ENCODE measurements around the gene FBXO42.

FBXO42 gene

DNA sequence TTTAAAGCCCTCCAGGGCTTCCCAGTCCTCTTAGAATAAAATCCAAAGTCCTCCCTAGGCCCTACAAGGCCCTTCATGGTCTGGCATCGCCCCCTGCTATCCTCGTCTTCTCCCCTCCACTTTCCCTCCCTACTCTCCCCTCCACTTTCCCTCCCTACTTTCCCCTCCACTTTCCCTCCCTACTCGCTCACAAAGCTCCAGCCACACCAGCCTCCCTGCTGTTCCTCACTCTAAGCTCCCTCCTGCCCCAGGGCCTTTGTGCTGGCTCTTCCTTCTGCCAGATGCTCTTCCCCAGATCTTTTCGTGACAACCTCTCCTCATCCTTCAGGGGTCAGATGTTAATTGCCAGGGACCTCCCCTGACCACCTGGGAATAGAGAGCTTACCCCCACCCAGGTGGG, 152.6 kb downstream of the FBXO42 start:
- no peak for DNase-seq

DNA sequence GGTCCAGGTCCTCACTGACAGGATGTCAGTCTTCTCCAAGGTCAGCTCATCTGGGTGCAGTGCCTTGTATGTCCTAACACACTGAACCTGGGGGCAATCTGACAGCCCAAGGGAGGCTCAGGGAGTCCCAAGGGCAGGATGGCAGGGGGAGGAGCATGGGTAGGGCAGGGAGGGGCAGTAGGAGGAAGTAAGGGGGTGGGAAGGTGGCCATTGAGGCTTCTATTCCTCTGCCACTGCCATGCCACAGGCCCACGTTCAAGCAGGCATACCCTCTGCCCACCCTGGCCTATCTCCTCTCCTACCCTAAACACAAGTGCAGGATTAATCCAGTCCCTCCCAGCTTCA, 153.2 kb downstream of the FBXO42 start:
- no peak for DNase-seq

DNA sequence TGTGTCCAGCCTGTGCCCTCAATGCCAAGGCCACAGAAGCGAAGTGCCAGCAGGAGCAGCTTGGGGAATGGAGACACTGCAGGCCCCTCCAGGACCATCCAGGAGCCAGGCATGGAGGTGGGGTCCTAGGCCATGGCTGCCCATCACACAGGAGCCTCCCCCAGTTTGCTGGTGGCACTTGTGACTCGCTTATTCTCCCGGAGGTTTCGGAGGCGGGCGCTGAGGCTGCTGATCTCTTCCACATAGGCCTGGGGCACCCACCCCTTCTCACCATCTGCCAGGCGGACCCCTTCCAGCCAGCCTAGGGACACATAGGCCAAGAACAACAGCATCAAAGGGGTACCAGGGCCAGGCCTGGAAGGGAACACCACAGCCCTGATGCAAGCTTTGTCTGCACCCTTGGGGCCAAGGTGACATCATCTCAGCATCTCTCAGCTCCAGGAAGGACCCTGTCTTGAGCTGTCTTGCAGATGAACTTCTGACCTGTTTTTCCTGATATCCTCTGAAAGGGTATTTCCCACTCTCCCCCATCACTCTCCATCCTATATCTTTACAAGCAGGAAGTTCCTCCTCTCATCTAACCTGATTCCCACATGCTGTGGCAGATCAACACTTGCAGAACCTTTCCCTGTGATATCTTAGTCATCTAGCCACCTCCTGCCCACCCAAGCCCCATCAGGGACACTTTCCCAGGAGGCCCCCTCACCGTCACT, 153.7 kb downstream of the FBXO42 start:
- DNase-seq, result no peak

DNA sequence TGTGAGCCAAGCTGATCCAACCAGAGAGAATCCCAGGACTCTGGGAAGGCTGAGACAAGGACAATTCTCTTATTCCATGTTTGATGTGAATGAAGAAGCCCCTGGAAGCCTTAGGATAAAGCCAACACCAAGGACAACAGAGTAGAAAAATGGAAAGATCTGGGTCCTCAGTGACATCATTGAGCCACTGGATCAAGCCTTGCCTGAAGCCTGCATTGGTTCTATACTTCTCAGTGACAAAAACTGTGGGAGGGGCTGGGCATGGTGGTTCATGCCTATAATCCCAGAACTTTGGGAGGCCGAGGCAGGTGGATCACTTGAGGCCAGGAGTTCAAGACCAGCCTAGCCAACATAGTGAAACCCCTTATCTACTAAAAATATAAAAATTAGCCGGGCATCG, 155.4 kb downstream of the FBXO42 start:
- DNase-seq, result no peak

All from SW 1271 (cell line).